Kidney (tissue), 14 donors: Measurements from ENCODE around the gene GPER1. TPM values are rescaled to one million over a fixed set of nuclear protein-coding genes. Genes with fewer than 3 reads are reported as not detected.
A peak's percentile ranks its signal among the peaks of the same experiment; 100 is the strongest.

Experiments used
- DNase-seq, 5 donors: peaks; one replicate each; pipeline ENCODE4 v3.0.0-alpha.2; 2013 to 2020
- FAIRE-seq: peaks from 2 replicates; lab custom pipeline; 2012; peaks lifted over from hg19 to GRCh38; lab: Jason Lieb, UNC
- H3K27ac ChIP-seq, 2 donors: one replicate each; pipeline ENCODE4 v1.7.0; 2013; ENCODE audit warnings: low read depth in 2 of 2, low read length in 2 of 2, inconsistent platforms in 1 of 2
- H3K27me3 ChIP-seq: one replicate; pipeline ENCODE4 v1.7.1; 2013; ENCODE audit warnings: low read length, inconsistent platforms; ENCODE audit not compliant: control insufficient read depth, insufficient read depth
- H3K36me3 ChIP-seq, 3 donors: one replicate each; pipeline versions ENCODE4 v1.7.0 to v1.7.1; 2013; ENCODE audit warnings: low read length in 3 of 3, control low read depth in 1 of 3, inconsistent platforms in 1 of 3; ENCODE audit not compliant: insufficient read depth in 3 of 3, control insufficient read depth in 2 of 3
- H3K4me1 ChIP-seq, 3 donors: one replicate each; pipeline versions ENCODE4 v1.7.0 to v1.7.1; 2013; ENCODE audit warnings: low read length in 3 of 3, inconsistent platforms in 1 of 3, low read depth in 1 of 3; ENCODE audit not compliant: control insufficient read depth in 2 of 3, insufficient read depth in 2 of 3
- H3K4me3 ChIP-seq, 3 donors: one replicate each; pipeline versions ENCODE4 v1.7.0 to v1.8.1; 2013; ENCODE audit warnings: low read length in 3 of 3, control low read depth in 1 of 3, inconsistent platforms in 1 of 3
- H3K9ac ChIP-seq, 3 donors: one replicate each; pipeline versions ENCODE4 v1.7.0 to v1.7.1; 2013; ENCODE audit warnings: low read length in 3 of 3, control low read depth in 1 of 3, inconsistent platforms in 1 of 3
- H3K9me3 ChIP-seq, 3 donors: one replicate each; pipeline versions ENCODE4 v1.7.0 to v1.7.1; 2013; ENCODE audit warnings: low read length in 3 of 3, control low read depth in 1 of 3, inconsistent platforms in 1 of 3; ENCODE audit not compliant: control insufficient read depth in 2 of 3, insufficient read depth in 1 of 3
- intact Hi-C: fragments of 100-400 bp; cut with DNase I; formaldehyde crosslinking; loops from one replicate; pipeline ENCODE4 v1.11.1; 2022
- polyA plus RNA-seq: library from polyadenylated mRNA; stranded (reverse); fragments of 350-450 nt; fragmentation: Illumina TruSeq; extraction: RNeasy Lipid Tissue Mini Kit (QIAGEN cat#74804); gene quantifications from one replicate; pipeline ENCODE4 v1.2.3, GENCODE V29; 2014; ENCODE audit warnings: low read depth, low replicate concordance; ENCODE audit not compliant: insufficient read depth
- total RNA-seq: library from RNA; stranded (reverse); fragmentation: NEBNext Ultra II Directional; extraction: Animal tissue kit (Norgen Biotek cat#: 25700); gene quantifications from one replicate; pipeline ENCODE4 v1.2.1, GENCODE V29; 2021
- TF ChIP-seq, protein P1 (sequence below): IDR thresholded peaks from 3 replicates; pipeline ENCODE4 v1.5.1; 2012; ENCODE audit warnings: mild to moderate bottlenecking, moderate library complexity, borderline replicate concordance; ENCODE audit not compliant: insufficient read depth; ENCODE audit errors: extremely low read depth
- donor health status: control.
- donor health status: control.
- donor health status: control.
- donor health status: control.
- donor health status: control.
- donor health status: DM: yes; HTN: yes; CAD: no.
- donor health status: Normal renal cell carcinoma (clear cell type).

Gene GPER1
- total and polyA plus RNA-seq, 2 donors from 2014 or later, result 4.8 to 5.2 TPM

- DNase-seq (peak; percentile 71 to 96 (median 81)), FAIRE-seq (no peak)
- peak overlapping the region in 1 of 3 donors; percentile 26 for H3K4me3 ChIP-seq
- H3K27me3 ChIP-seq, result no peaks in the 10 kb centered on the region
- H3K9me3 ChIP-seq, result no peaks in the 10 kb centered on the region
- intact Hi-C loops, result loop anchor here (5.0 kb wide), 1 partner anchor 67 kb away; no protein-coding TSS in a partner anchor
- no peaks in the 10 kb centered on the region for H3K36me3 ChIP-seq
- H3K27ac ChIP-seq, result peak overlapping the region in 1 of 2 donors; percentile 63
- no peak overlapping the region for H3K9ac ChIP-seq
- peaks cover 0 to 24% (median 11%) of the 10 kb centered on the region in 3 donors for H3K4me1 ChIP-seq
- TF ChIP-seq, protein P1, sequence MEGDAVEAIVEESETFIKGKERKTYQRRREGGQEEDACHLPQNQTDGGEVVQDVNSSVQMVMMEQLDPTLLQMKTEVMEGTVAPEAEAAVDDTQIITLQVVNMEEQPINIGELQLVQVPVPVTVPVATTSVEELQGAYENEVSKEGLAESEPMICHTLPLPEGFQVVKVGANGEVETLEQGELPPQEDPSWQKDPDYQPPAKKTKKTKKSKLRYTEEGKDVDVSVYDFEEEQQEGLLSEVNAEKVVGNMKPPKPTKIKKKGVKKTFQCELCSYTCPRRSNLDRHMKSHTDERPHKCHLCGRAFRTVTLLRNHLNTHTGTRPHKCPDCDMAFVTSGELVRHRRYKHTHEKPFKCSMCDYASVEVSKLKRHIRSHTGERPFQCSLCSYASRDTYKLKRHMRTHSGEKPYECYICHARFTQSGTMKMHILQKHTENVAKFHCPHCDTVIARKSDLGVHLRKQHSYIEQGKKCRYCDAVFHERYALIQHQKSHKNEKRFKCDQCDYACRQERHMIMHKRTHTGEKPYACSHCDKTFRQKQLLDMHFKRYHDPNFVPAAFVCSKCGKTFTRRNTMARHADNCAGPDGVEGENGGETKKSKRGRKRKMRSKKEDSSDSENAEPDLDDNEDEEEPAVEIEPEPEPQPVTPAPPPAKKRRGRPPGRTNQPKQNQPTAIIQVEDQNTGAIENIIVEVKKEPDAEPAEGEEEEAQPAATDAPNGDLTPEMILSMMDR, result no peak
Observed at GRCh38 chr7:1059200-1060091, 28.5 kb upstream of the GPER1 start.

- Histone ChIP-seq H3K36me3 (no peaks in the 10 kb centered on the region), H3K4me3 (peak overlapping the region in 2 of 3 donors; percentile 13 to 26), H3K4me1 (peaks cover 0 to 16% (median 11%) of the 10 kb centered on the region in 3 donors), H3K9ac (peak overlapping the region in 1 of 3 donors; percentile 26), H3K27ac (peak overlapping the region; percentile 43 to 63), H3K9me3 (no peaks in the 10 kb centered on the region), H3K27me3 (no peaks in the 10 kb centered on the region)
- DNase-seq, result peak in 4 of 5 donors; percentile 69 to 87 (median 82)
- intact Hi-C loops, result loop anchor here (5.0 kb wide), 1 partner anchor 68 kb away; no protein-coding TSS in a partner anchor
- TF ChIP-seq, protein P1, result no peak
- no peak for FAIRE-seq
Observed at GRCh38 chr7:1060315-1061072, 27.4 kb upstream of the GPER1 start.

DNA sequence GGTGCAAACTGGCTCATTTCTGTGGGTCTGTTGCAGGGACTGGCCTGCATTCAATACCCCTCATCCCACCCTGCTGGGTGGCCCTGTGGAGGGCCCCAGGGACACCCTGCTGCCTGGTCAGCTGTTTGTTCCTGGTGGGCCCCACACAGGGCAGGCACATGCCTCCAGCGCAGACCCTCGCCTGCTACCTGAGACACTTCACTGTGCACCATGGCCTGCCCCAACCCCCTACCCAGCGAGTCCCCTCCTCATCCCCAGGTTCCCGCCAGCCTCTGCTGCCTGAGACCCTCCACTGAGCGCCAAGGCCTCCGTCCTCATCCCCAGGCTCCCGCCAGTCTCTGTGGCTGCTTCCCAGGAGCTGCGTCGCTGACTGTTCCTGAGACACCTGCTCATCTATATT lies 26.7 kb upstream of the GPER1 start:
- Histone ChIP-seq H3K27ac (no peak overlapping the region), H3K36me3 (no peaks in the 10 kb centered on the region), H3K9ac (no peak overlapping the region), H3K4me1 (peaks cover 0 to 17% (median 11%) of the 10 kb centered on the region in 3 donors), H3K4me3 (no peak overlapping the region), H3K27me3 (no peaks in the 10 kb centered on the region), H3K9me3 (no peaks in the 10 kb centered on the region)
- intact Hi-C loops, result loop anchor here (5.0 kb wide), 1 partner anchor 69 kb away; no protein-coding TSS in a partner anchor
- TF ChIP-seq, protein P1, result no peak
- DNase-seq (peak in 1 of 5 donors; percentile 73), FAIRE-seq (no peak)
